ENCODE results near the gene FAM193A. TPM values are rescaled to one million over a fixed set of nuclear protein-coding genes. Genes with fewer than 3 reads are reported as not detected.
A peak's percentile ranks its signal among the peaks of the same experiment; 100 is the strongest.

FAM193A gene
- total RNA-seq, 4 donors from 2014 or later = 16.7 to 18.9 (median 18.0) TPM

DNA sequence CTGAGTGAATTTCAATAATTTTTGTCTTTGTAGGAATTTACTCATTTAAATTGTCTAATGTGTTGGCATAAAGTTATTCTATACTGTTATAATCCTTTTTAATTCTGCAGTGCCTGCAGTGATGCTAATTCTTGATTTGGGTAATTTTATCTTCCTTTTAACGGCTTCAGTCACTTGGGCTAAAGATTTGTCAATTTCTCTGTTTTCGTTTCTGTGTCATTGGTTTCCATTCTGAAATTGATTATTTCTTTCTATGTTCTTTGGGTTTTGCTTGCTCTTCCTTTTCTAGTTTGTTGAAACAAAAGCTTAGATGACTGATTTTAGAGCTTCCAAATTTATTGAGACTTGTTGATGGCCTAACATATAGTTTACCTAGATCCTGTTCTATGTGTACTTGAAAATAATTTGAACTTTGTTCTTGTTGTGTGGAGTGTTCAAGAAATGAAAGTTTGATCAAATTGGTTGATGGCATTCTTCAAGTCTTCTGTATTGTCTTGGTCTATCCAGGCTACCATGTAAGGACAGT lies 130.3 kb downstream of the FAM193A start:
- Histone ChIP-seq H3K4me1 (peaks cover 3 to 14% of the 10 kb centered on the region in 2 donors), H3K27ac (peak overlapping the region in 1 of 4 donors; percentile 43)
- in situ Hi-C loops (cut with MboI; ENCODE audit: low sequenced_read_pairs in 4 of 4) = no loop called here

DNA sequence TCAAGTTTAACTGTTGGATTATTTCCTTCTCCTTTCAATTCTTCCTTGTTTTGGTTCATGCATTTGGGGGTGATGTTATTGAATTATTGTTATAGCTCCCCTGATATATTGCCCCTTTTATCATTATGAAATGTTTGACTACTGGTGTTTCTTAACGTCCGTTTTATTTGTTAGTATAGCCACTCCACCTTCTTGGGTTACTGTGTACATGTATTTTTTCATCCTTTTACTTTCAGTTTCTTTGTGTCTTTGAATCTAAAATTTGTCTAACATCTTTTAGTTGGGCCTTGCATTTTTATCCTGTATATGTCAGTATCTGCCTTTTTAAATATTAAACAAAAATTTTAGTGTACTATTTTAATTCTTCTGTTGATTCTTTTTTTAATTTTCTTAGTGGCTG lies 131.0 kb downstream of the FAM193A start:
- ATAC-seq (no peak), DNase-seq (no peak)
- Histone ChIP-seq H3K36me3 (peaks cover 0 to 39% of the 10 kb centered on the region in 2 donors), H3K27ac (peak overlapping the region in 2 of 4 donors; percentile 14 to 43), H3K4me1 (peaks cover 3 to 14% of the 10 kb centered on the region in 2 donors), H3K9me3 (no peaks in the 10 kb centered on the region), H3K4me3 (no peak overlapping the region), H3K27me3 (no peaks in the 10 kb centered on the region)
- intact Hi-C loops (cut with DNase I; ENCODE audit: low total_unique reads) = no loop called here
- in situ Hi-C loops (cut with MboI; ENCODE audit: low sequenced_read_pairs in 4 of 4) = no loop called here
- no peak for TF ChIP-seq POLR2A (IDR thresholded peaks at IDR 0.05)
- TF ChIP-seq, protein P1, sequence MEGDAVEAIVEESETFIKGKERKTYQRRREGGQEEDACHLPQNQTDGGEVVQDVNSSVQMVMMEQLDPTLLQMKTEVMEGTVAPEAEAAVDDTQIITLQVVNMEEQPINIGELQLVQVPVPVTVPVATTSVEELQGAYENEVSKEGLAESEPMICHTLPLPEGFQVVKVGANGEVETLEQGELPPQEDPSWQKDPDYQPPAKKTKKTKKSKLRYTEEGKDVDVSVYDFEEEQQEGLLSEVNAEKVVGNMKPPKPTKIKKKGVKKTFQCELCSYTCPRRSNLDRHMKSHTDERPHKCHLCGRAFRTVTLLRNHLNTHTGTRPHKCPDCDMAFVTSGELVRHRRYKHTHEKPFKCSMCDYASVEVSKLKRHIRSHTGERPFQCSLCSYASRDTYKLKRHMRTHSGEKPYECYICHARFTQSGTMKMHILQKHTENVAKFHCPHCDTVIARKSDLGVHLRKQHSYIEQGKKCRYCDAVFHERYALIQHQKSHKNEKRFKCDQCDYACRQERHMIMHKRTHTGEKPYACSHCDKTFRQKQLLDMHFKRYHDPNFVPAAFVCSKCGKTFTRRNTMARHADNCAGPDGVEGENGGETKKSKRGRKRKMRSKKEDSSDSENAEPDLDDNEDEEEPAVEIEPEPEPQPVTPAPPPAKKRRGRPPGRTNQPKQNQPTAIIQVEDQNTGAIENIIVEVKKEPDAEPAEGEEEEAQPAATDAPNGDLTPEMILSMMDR (IDR thresholded peaks at IDR 0.05 in 4 of 5, conservative IDR thresholded peaks at IDR 0.05 in 1 of 5) = no peak

More for the DNA sequence above, 130.3 kb downstream of the FAM193A start:
- H3K9me3 ChIP-seq = no peaks in the 10 kb centered on the region
- peaks cover 0 to 32% of the 10 kb centered on the region in 2 donors for H3K36me3 ChIP-seq
- no peaks in the 10 kb centered on the region for H3K27me3 ChIP-seq
- H3K4me3 ChIP-seq = no peak overlapping the region
- ATAC-seq (no peak), DNase-seq (no peak)
- intact Hi-C loops (cut with DNase I; ENCODE audit: low total_unique reads) = no loop called here
- no peak for TF ChIP-seq POLR2A (IDR thresholded peaks at IDR 0.05)
- TF ChIP-seq, protein P1 (IDR thresholded peaks at IDR 0.05 in 4 of 5, conservative IDR thresholded peaks at IDR 0.05 in 1 of 5) = no peak

DNA sequence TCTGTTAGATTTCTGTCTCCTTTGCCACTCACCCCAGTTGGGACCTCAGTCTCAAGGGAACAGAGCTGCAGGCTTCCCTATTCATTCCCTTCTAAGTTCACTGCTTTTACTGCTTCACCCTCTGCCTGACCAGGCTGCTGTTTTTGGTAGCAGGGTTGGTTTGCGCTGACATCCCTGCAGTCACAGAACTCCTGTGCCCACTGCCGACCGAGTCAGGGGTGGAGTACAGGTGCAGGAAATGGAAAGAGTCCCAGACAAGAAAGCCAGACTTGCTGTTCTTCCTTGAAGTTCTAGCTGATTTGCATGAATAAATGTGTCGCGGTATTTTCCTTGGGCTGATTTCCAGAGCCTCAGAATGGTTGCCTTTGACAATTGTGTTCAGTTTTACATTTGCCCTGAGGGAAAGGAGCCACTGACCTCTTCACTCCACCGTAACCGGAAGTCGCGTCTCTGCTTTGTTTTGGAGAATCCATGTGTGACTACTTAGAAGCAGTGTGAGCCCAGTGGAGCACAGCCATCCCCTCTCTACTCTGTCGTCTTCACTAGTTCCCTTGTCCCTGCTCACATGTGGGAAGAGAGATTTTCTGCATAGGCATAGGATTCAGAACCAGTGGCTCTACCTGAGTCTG lies 134.9 kb downstream of the FAM193A start:
- H3K4me3 ChIP-seq = no peak overlapping the region
- H3K36me3 ChIP-seq = peaks cover 0 to 36% of the 10 kb centered on the region in 2 donors
- in situ Hi-C loops (cut with MboI; ENCODE audit: low sequenced_read_pairs in 4 of 4) = no loop called here
- no peak for ATAC-seq
- intact Hi-C loops (cut with DNase I; ENCODE audit: low total_unique reads) = no loop called here
- DNase-seq = no peak
- no peaks in the 10 kb centered on the region for H3K27me3 ChIP-seq
- peaks cover 3 to 14% of the 10 kb centered on the region in 2 donors for H3K4me1 ChIP-seq
- no peaks in the 10 kb centered on the region for H3K9me3 ChIP-seq
- no peak overlapping the region for H3K27ac ChIP-seq
- TF ChIP-seq, protein P1 (IDR thresholded peaks at IDR 0.05 in 4 of 5, conservative IDR thresholded peaks at IDR 0.05 in 1 of 5) = no peak
- no peak for TF ChIP-seq POLR2A (IDR thresholded peaks at IDR 0.05)

DNA sequence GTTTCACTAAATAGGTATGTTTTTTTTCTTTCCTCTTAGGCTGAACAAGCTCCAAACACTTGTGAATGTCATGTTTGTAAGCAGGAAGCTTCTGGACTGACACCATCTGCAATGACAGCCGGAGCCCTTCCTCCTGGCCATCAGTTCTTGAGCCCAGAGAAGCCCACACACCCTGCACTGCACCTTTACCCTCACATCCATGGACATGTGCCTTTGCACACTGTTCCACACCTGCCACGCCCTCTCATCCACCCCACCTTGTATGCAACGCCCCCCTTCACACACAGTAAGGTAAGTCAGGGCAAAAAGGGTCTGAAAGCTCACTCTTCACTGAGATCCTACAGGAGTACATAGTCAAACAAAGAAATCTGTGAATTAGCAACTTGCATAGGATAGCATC lies 135.6 kb downstream of the FAM193A start:
- H3K27me3 ChIP-seq = no peaks in the 10 kb centered on the region
- peaks cover 0 to 36% of the 10 kb centered on the region in 2 donors for H3K36me3 ChIP-seq
- ATAC-seq = no peak
- peaks cover 3 to 13% of the 10 kb centered on the region in 2 donors for H3K4me1 ChIP-seq
- no peaks in the 10 kb centered on the region for H3K9me3 ChIP-seq
- no peak overlapping the region for H3K4me3 ChIP-seq
- intact Hi-C loops (cut with DNase I; ENCODE audit: low total_unique reads) = no loop called here
- no peak for DNase-seq
- TF ChIP-seq, protein P1 (IDR thresholded peaks at IDR 0.05 in 4 of 5, conservative IDR thresholded peaks at IDR 0.05 in 1 of 5) = no peak
- H3K27ac ChIP-seq = no peak overlapping the region
- in situ Hi-C loops (cut with MboI; ENCODE audit: low sequenced_read_pairs in 4 of 4) = no loop called here

Measured in gastrocnemius medialis (tissue), 4 donors.